ENCODE results near the gene APCS.

The APCS gene

DNA sequence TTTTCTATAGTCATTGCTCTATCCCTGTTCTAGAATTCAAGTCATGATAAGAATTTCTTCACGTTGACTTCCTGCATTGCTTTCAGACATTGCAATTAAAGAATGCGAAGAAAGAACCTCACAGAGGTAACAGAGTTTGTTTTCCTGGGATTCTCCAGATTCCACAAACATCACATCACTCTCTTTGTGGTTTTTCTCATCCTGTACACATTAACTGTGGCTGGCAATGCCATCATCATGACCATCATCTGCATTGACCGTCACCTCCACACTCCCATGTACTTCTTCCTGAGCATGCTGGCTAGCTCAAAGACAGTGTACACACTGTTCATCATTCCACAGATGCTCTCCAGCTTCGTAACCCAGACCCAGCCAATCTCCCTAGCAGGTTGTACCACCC lies 10.6 kb downstream of the APCS start:
- DNase-seq (ENCODE audit: extremely low read depth, low read depth) = no peak

DNA sequence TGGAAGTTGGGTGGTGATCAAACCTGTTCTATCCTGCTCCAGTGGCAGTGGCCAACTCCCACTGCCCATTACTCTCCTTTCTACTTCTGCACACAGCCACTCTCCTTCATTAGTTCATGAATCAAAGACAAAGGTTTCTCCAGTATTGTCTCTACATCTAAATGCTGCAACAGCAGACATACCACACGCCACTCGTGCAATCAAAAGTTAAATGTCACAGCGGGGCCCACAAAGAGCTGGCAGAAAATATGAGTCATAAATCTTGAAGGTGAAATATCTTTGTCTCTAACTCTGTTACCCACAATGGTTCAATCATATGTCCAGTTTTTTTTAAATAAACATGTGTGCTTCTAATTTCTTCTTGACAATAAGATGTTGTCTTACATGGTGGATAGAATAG lies 13.3 kb downstream of the APCS start:
- DNase-seq (ENCODE audit: extremely low read depth, low read depth) = no peak
- TF ChIP-seq, protein P1, sequence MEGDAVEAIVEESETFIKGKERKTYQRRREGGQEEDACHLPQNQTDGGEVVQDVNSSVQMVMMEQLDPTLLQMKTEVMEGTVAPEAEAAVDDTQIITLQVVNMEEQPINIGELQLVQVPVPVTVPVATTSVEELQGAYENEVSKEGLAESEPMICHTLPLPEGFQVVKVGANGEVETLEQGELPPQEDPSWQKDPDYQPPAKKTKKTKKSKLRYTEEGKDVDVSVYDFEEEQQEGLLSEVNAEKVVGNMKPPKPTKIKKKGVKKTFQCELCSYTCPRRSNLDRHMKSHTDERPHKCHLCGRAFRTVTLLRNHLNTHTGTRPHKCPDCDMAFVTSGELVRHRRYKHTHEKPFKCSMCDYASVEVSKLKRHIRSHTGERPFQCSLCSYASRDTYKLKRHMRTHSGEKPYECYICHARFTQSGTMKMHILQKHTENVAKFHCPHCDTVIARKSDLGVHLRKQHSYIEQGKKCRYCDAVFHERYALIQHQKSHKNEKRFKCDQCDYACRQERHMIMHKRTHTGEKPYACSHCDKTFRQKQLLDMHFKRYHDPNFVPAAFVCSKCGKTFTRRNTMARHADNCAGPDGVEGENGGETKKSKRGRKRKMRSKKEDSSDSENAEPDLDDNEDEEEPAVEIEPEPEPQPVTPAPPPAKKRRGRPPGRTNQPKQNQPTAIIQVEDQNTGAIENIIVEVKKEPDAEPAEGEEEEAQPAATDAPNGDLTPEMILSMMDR (IDR thresholded peaks at IDR 0.05; ENCODE audit: low read depth, low read length) = no peak

More for the DNA sequence above, 10.6 kb downstream of the APCS start:
- TF ChIP-seq, protein P1 (IDR thresholded peaks at IDR 0.05; ENCODE audit: low read depth, low read length) = no peak

GRCh38 chr1:159602501-159602999 lies 14.9 kb downstream of the APCS start:
- no peak for DNase-seq (ENCODE audit: extremely low read depth, low read depth)
- TF ChIP-seq, protein P1 (IDR thresholded peaks at IDR 0.05; ENCODE audit: low read depth, low read length) = no peak

DNA sequence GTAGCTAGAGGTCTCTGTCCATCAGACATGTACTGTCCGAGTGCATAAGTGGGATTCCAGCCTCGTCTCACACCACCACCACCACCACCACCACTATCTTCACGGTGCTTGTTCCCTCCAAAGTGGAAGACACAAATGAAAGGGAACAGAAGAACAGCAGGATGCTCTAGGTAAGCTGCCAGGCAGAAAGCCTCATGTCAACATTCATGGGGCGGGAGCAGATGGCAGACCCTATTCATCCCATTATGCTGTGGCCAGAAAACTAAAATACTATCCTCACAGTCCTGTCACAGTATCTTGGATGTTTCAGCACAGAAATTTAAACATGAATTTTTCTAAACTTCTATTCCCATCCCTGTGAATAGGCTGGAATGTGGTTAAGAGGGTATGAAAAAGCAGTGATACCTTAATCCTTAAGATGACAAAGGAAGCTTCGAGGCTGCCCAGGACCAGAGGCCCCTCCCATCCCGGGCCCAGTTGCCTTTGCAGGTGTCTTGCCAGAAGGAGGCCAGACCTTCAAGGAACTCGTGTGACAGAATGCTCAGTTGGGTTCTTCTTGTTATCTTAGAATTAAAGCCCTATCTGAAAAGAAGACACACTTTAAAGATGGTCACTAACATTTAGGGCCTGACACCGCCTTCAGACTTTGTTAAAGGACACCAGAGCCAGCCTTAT lies 24.7 kb downstream of the APCS start:
- TF ChIP-seq, protein P1 (IDR thresholded peaks at IDR 0.05; ENCODE audit: low read depth, low read length) = no peak
- no peak for DNase-seq (ENCODE audit: extremely low read depth, low read depth)

- TF ChIP-seq, protein P1 (IDR thresholded peaks at IDR 0.05; ENCODE audit: low read depth, low read length) = no peak
- DNase-seq (ENCODE audit: extremely low read depth, low read depth) = no peak
Observed at GRCh38 chr1:159632922-159633321, 45.3 kb downstream of the APCS start.
